22Rv1 (cell line): ENCODE results near the gene SERTAD4.
"Not testable (repeated sequence)": the region's sequence is repeated elsewhere in the genome, so short reads cannot be mapped to it uniquely, and the experiment has no call there.

Experiments used
- H3K27ac ChIP-seq: fragments of 450-650 bp; 2 replicates; pipeline ENCODE4 v1.5.1; 2017
- CTCF ChIP-seq: fragments of 450-650 bp; IDR thresholded peaks from 2 replicates; pipeline ENCODE4 v1.5.1; 2017; ENCODE audit warnings: mild to moderate bottlenecking
- ZFX ChIP-seq: fragments of 450-650 bp; IDR thresholded peaks from 2 replicates; pipeline ENCODE4 v1.6.1; 2017; ENCODE audit warnings: antibody characterized with exemption, borderline replicate concordance

The SERTAD4 gene

DNA sequence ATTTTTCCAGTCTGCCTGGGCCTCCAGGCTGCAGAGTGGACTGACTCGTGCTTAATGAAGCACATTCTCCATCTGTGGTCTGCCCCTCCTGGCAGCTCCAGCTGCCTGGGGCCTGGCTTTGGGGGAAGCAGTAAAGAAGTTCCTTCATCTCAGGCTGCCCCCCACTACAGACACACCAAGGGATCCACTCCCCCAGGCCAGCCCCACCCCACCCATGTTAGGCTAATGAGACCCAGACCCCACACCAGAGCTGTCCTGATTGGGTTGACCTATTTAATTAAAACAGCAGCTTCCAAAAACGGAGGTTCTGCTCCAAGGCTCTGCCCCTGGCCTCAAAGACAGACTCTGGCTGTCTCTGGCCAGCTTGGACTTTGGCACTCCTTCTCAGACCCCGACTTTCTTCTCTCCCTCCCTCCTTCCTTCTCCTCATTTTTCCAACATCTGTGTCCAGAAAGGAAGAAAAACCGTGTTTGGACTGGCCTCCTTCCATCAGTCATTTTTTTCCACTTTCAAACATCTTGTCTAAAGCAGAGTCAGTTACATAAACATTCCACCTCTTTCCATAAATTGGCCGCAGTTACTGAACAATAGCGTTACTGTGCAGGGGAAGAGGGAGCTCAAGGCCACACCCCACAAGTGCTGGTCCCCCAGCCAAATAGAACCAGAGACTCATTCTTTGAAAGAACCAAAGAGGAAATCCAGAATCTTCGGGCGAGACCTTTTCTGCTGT is 29.7 kb downstream of the SERTAD4 start:
- TF ChIP-seq ZFX (no peak), CTCF (no peak)
- no peak overlapping the region for H3K27ac ChIP-seq

GRCh38 chr1:210262897-210263272 is 30.3 kb downstream of the SERTAD4 start:
- H3K27ac ChIP-seq: no peak overlapping the region
- no peak for TF ChIP-seq ZFX
- no peak for TF ChIP-seq CTCF

DNA sequence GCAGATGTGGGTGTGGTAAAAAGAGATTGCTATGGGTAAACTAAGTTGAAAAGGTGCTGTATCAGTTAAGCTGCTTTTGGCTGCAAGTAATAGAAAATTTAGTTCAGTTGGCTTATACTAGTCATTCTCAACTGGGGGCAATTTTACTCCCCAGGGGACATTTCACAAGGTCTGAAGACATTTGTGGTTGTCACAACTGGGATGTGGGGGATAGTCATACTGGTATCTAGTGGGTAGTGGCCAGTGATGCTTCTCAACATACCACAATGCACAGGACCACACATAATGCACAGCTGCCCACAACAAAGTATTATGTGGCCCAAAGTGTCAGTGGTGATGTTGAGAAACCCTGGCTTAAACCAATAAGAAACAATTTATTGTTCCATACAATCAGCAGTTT is 31.4 kb downstream of the SERTAD4 start:
- H3K27ac ChIP-seq: no peak overlapping the region
- TF ChIP-seq ZFX: no peak
- TF ChIP-seq CTCF: no peak

DNA sequence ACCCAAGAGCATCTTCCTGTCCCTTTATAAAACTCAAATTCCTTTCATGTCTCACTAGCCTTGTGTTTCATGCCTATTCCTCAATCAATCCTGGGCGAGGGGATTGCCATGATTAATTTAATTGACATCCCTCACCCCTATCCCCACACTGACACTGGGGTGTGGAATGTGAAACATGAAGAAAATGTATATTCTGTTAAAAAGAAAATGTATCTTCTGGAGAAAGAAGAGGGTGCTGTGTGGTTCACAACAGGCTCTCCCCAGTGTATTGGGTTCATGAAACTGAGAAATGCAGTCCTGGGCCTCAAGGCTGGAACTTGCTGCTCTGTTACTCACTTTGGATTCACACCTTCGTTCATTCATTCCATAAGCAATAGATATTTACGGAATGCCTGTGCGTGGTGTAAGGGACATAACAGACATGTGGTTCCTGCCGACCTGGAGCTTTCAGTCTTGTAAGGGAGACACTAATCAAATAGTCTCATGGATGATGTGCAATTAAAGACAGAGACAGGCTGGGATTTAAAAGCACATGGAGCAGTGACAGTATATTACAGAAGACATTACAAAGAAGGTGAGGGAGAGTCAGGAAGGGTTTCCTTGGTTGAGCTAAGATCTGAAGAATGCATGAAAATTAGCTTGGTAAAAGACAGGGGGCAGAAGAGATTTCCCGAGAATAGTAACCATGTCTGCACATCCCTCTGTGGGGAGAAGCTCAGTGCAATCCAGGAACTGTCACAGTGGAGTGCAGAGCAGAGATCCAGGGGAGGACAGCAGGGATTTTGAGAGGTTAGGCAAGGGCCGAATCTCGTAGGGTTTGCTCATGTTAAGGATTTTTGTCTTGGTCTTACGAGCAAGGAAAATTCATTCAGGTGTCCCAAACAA is 32.1 kb downstream of the SERTAD4 start:
- H3K27ac ChIP-seq: no peak overlapping the region
- TF ChIP-seq CTCF (peak; percentile 29), ZFX (no peak)

DNA sequence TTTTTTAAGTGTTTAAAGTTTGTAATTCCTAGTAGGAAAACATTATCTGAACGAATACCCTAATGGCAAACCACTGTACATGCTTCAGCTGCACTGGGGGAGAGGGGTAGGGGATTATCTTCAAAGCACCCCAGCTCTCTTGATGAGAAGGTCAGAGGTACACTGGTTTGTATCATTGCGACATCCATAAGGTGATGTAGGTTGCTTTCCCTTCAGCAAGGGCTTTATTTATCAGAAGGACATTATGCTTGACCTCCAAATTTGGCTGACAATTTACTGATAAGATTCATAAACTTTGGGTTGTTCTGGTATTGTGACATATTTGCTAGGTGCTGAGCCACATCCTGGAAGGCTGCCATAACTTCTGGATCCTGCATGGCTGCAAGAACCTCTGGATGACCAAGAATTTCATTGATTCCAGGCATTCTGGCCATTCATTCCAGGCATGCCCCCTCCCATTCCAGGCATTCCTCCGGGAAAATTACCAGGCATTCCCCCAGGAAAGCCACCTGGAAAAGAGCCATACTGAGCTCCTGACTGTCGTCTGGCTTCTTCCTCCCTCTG is 32.9 kb downstream of the SERTAD4 start:
- H3K27ac ChIP-seq: not testable (repeated sequence)

DNA sequence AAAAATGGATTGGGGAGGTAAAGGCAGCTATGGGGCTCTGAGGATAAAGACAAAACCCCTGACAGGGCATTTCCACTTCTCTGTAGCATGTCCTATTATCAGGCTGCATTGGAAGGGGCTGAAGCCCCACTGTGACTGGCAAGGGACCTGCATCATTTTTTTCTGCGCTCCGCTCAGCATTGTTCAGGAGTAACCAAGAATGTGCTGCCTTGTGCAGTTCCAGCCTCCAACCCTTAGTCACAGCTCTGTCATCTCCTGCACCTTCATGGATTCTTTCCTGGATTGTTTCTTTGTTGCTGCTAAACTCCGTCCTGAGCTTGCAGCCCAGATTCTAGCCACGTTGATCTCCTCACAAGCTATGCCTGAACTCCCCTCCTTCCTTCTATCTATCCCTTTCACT is 37.4 kb downstream of the SERTAD4 start:
- TF ChIP-seq CTCF: no peak
- no peak for TF ChIP-seq ZFX
- no peak overlapping the region for H3K27ac ChIP-seq

DNA sequence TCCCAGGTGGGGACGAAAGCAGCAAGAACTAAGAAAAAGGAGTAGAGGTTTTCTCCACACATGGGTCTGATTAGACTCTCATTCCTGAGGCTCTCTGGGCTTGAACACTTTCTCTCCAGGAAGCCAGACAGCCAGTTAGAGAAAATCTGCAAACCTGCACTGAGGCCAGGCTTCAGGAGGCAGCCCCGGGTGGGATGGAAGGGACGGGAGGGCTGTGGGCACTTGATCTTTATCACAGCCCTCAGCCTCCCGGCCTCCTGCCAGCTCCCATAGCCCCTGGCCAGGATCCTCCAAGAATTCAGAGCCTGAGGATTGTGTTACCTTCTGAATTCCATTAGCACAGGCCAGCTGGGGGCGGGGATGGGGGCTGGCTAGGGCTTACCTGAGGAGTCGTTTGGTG is 40.1 kb downstream of the SERTAD4 start:
- TF ChIP-seq CTCF (no peak), ZFX (no peak)
- H3K27ac ChIP-seq: no peak overlapping the region
